ENCODE measurements around the gene RAB34.
"Not testable (repeated sequence)": the region's sequence is repeated elsewhere in the genome, so short reads cannot be mapped to it uniquely, and the experiment has no call there.

Gene RAB34

DNA sequence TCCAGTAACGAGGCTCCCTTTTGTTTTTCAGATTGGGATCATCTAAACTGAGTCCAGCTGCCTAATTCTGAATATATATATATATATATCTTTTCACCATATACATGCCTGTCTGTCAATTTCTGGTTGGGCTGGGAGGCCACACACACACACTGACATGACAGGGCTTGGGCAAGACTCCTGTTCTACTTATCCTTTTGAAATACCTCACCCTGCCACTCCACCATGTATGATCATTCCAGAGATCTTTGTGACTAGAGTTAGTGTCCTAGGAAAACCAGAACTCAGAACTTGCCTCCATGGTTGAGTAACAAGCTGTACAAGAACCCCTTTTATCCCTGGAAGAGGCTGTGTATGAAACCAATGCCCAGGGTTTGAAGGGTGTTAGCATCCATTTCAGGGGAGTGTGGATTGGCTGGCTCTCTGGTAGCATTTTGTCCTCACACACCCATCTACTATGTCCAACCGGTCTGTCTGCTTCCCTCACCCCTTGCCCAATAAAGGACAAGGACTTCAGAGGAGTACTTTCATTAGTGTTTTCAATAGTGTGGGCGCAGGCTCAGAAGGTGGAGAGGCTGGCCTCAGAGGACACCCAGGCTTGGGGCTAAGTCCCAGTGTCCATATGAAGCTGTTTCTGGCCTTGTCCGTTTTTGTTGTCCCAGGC is 6.3 kb upstream of the RAB34 start:
- peaks cover 10 to 48% of the 10 kb centered on the region in 2 donors for H3K4me1 ChIP-seq (ENCODE audit: control insufficient read depth in 1 of 2, insufficient read depth in 2 of 2, low read length in 2 of 2)
- not testable (repeated sequence) for H3K27ac ChIP-seq (ENCODE audit: low read length); H3K4me3 ChIP-seq (ENCODE audit: low read depth in 1 of 2, low read length in 2 of 2)

DNA sequence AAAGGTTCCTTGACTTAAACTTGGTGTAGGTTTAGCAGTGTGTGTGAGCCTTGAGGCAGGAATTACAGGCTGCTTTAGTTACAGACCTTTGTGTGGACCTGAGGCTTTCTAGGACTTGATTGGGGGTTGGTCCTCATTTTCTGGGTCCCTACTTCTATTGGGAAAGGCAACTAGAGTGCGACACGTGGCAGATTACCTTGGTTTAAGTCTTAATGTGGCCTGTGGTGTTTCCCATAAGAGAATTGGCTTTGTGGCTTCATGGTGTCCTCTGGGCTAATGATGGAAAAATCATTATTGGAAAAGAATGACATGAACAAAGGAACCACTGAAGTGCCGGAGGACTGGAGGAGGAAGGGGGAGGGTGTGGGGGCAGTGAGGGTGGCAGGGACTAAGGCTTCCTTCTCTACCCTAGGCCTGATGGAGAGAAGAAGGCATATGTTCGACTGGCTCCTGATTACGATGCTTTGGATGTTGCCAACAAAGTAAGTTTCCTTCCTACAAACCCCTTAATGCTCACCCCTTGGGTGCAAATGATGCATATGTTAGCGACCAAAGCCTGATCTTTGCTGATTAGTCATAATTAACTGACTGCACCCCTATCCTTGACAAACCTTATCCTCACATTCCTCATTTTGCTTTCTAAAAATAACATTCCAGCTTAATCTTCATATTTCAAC is 5.6 kb upstream of the RAB34 start:
- peaks cover 14 to 52% of the 10 kb centered on the region in 2 donors for H3K4me1 ChIP-seq (ENCODE audit: control insufficient read depth in 1 of 2, insufficient read depth in 2 of 2, low read length in 2 of 2)
- no peak overlapping the region for H3K27ac ChIP-seq (ENCODE audit: low read length)

More for the DNA sequence above, 6.3 kb upstream of the RAB34 start:
- not testable (repeated sequence) for H3K27me3 ChIP-seq (ENCODE audit: low read depth, low read length); H3K9me3 ChIP-seq (ENCODE audit: control insufficient read depth in 1 of 2, low read length in 2 of 2)
- H3K36me3 ChIP-seq (ENCODE audit: control insufficient read depth in 1 of 2, insufficient read depth in 2 of 2, low read length in 2 of 2): peaks cover 32 to 39% of the 10 kb centered on the region in 2 donors

GRCh38 chr17:28722417-28723158 is 4.9 kb upstream of the RAB34 start:
- no peak overlapping the region for H3K4me3 ChIP-seq (ENCODE audit: low read depth in 1 of 2, low read length in 2 of 2)
- peaks cover 31 to 32% of the 10 kb centered on the region in 2 donors for H3K36me3 ChIP-seq (ENCODE audit: control insufficient read depth in 1 of 2, insufficient read depth in 2 of 2, low read length in 2 of 2)
- no peaks in the 10 kb centered on the region for H3K9me3 ChIP-seq (ENCODE audit: control insufficient read depth in 1 of 2, low read length in 2 of 2)
- no peaks in the 10 kb centered on the region for H3K27me3 ChIP-seq (ENCODE audit: low read depth, low read length)
- peaks cover 15 to 56% of the 10 kb centered on the region in 2 donors for H3K4me1 ChIP-seq (ENCODE audit: control insufficient read depth in 1 of 2, insufficient read depth in 2 of 2, low read length in 2 of 2)
- H3K27ac ChIP-seq (ENCODE audit: low read length): no peak overlapping the region

More for the DNA sequence above, 5.6 kb upstream of the RAB34 start:
- Histone ChIP-seq H3K36me3 (ENCODE audit: control insufficient read depth in 1 of 2, insufficient read depth in 2 of 2, low read length in 2 of 2) (peaks cover 32 to 34% of the 10 kb centered on the region in 2 donors), H3K4me3 (ENCODE audit: low read depth in 1 of 2, low read length in 2 of 2) (no peak overlapping the region), H3K9me3 (ENCODE audit: control insufficient read depth in 1 of 2, low read length in 2 of 2) (no peaks in the 10 kb centered on the region), H3K27me3 (ENCODE audit: low read depth, low read length) (no peaks in the 10 kb centered on the region)

- Histone ChIP-seq H3K4me3 (ENCODE audit: low read depth in 1 of 2, low read length in 2 of 2) (peak overlapping the region; percentile 78 to 80), H3K4me1 (ENCODE audit: control insufficient read depth in 1 of 2, insufficient read depth in 2 of 2, low read length in 2 of 2) (peaks cover 18 to 55% of the 10 kb centered on the region in 2 donors), H3K27ac (ENCODE audit: low read length) (peak overlapping the region; percentile 70), H3K36me3 (ENCODE audit: control insufficient read depth in 1 of 2, insufficient read depth in 2 of 2, low read length in 2 of 2) (peaks cover 31 to 32% of the 10 kb centered on the region in 2 donors)
- not testable (repeated sequence) for H3K27me3 ChIP-seq (ENCODE audit: low read depth, low read length); H3K9me3 ChIP-seq (ENCODE audit: control insufficient read depth in 1 of 2, low read length in 2 of 2)
Measured at GRCh38 chr17:28720997-28721329, 3.3 kb upstream of the RAB34 start.

- Histone ChIP-seq H3K9me3 (ENCODE audit: control insufficient read depth in 1 of 2, low read length in 2 of 2) (no peaks in the 10 kb centered on the region), H3K27ac (ENCODE audit: low read length) (peak overlapping the region; percentile 70), H3K4me3 (ENCODE audit: low read depth in 1 of 2, low read length in 2 of 2) (peak overlapping the region; percentile 78 to 80), H3K27me3 (ENCODE audit: low read depth, low read length) (no peaks in the 10 kb centered on the region), H3K36me3 (ENCODE audit: control insufficient read depth in 1 of 2, insufficient read depth in 2 of 2, low read length in 2 of 2) (peaks cover 31 to 32% of the 10 kb centered on the region in 2 donors), H3K4me1 (ENCODE audit: control insufficient read depth in 1 of 2, insufficient read depth in 2 of 2, low read length in 2 of 2) (peaks cover 18 to 54% of the 10 kb centered on the region in 2 donors)
Measured at GRCh38 chr17:28720247-28720996, 2.8 kb upstream of the RAB34 start.

GRCh38 chr17:28719021-28719433 is 1.4 kb upstream of the RAB34 start:
- peaks cover 18 to 48% of the 10 kb centered on the region in 2 donors for H3K4me1 ChIP-seq (ENCODE audit: control insufficient read depth in 1 of 2, insufficient read depth in 2 of 2, low read length in 2 of 2)
- H3K9me3 ChIP-seq (ENCODE audit: control insufficient read depth in 1 of 2, low read length in 2 of 2): no peaks in the 10 kb centered on the region
- H3K27ac ChIP-seq (ENCODE audit: low read length): peak overlapping the region; percentile 70
- peak overlapping the region; percentile 78 to 80 for H3K4me3 ChIP-seq (ENCODE audit: low read depth in 1 of 2, low read length in 2 of 2)
- no peaks in the 10 kb centered on the region for H3K27me3 ChIP-seq (ENCODE audit: low read depth, low read length)
- peaks cover 22 to 33% of the 10 kb centered on the region in 2 donors for H3K36me3 ChIP-seq (ENCODE audit: control insufficient read depth in 1 of 2, insufficient read depth in 2 of 2, low read length in 2 of 2)

- H3K4me3 ChIP-seq (ENCODE audit: low read depth in 1 of 2, low read length in 2 of 2): peak overlapping the region; percentile 44 to 71
- peaks cover 18 to 33% of the 10 kb centered on the region in 2 donors for H3K36me3 ChIP-seq (ENCODE audit: control insufficient read depth in 1 of 2, insufficient read depth in 2 of 2, low read length in 2 of 2)
- H3K27ac ChIP-seq (ENCODE audit: low read length): peak overlapping the region; percentile 36
- H3K4me1 ChIP-seq (ENCODE audit: control insufficient read depth in 1 of 2, insufficient read depth in 2 of 2, low read length in 2 of 2): peaks cover 18 to 48% of the 10 kb centered on the region in 2 donors
- H3K27me3 ChIP-seq (ENCODE audit: low read depth, low read length): no peaks in the 10 kb centered on the region
- no peaks in the 10 kb centered on the region for H3K9me3 ChIP-seq (ENCODE audit: control insufficient read depth in 1 of 2, low read length in 2 of 2)
Measured at GRCh38 chr17:28718333-28719020, 809 bp upstream of the RAB34 start.

GRCh38 chr17:28716740-28717577 is 709 bp downstream of the RAB34 start:
- Histone ChIP-seq H3K27me3 (ENCODE audit: low read depth, low read length) (no peaks in the 10 kb centered on the region), H3K4me1 (ENCODE audit: control insufficient read depth in 1 of 2, insufficient read depth in 2 of 2, low read length in 2 of 2) (peaks cover 14 to 48% of the 10 kb centered on the region in 2 donors), H3K9me3 (ENCODE audit: control insufficient read depth in 1 of 2, low read length in 2 of 2) (no peaks in the 10 kb centered on the region), H3K27ac (ENCODE audit: low read length) (peak overlapping the region; percentile 72), H3K36me3 (ENCODE audit: control insufficient read depth in 1 of 2, insufficient read depth in 2 of 2, low read length in 2 of 2) (peaks cover 5 to 18% of the 10 kb centered on the region in 2 donors), H3K4me3 (ENCODE audit: low read depth in 1 of 2, low read length in 2 of 2) (peak overlapping the region; percentile 70 to 71)

DNA sequence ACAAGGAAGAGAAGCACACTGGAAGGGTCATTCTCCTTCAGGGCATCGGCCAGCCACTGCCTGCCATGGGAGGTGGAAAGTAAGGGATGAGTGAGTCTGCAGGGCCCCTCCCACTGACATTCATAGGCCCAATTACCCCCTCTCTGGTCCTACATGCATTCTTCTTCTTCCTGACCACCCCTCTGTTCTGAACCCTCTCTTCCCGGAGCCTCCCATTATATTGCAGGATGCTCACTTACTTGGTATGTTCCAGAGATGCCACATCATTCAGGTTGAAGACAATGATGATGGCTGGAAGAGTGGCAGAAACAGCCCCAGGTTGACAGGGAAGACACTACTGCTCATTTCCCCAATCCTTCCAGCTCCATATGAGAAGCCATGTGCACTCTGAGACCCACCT is 2.5 kb downstream of the RAB34 start:
- no peaks in the 10 kb centered on the region for H3K27me3 ChIP-seq (ENCODE audit: low read depth, low read length)
- no peaks in the 10 kb centered on the region for H3K9me3 ChIP-seq (ENCODE audit: control insufficient read depth in 1 of 2, low read length in 2 of 2)
- no peak overlapping the region for H3K27ac ChIP-seq (ENCODE audit: low read length)
- H3K4me3 ChIP-seq (ENCODE audit: low read depth in 1 of 2, low read length in 2 of 2): no peak overlapping the region
- peaks cover 9 to 40% of the 10 kb centered on the region in 2 donors for H3K4me1 ChIP-seq (ENCODE audit: control insufficient read depth in 1 of 2, insufficient read depth in 2 of 2, low read length in 2 of 2)
- peaks cover 0 to 18% of the 10 kb centered on the region in 2 donors for H3K36me3 ChIP-seq (ENCODE audit: control insufficient read depth in 1 of 2, insufficient read depth in 2 of 2, low read length in 2 of 2)

DNA sequence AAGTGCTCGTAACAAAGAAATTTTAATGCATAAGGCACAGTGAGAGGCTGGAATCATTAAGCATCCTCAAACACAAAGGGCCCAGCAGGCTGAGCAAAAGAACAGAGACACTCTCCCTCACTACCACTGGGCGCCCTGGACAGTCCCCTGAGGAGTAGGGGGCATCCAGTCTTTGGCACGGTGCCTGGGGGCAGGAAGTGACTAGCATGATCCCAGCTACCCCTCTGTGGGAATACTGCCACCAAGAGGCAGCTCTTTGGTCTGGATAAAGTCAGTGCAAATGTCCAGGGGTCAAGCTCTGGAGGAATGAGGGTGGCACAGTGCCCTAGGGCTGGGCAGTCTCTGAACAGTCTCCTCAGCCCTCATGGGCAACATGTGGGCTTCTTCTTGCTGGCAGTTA is 3.4 kb downstream of the RAB34 start:
- H3K27me3 ChIP-seq (ENCODE audit: low read depth, low read length): no peaks in the 10 kb centered on the region
- peaks cover 0 to 18% of the 10 kb centered on the region in 2 donors for H3K36me3 ChIP-seq (ENCODE audit: control insufficient read depth in 1 of 2, insufficient read depth in 2 of 2, low read length in 2 of 2)
- no peak overlapping the region for H3K27ac ChIP-seq (ENCODE audit: low read length)
- H3K4me1 ChIP-seq (ENCODE audit: control insufficient read depth in 1 of 2, insufficient read depth in 2 of 2, low read length in 2 of 2): peaks cover 9 to 46% of the 10 kb centered on the region in 2 donors
- H3K4me3 ChIP-seq (ENCODE audit: low read depth in 1 of 2, low read length in 2 of 2): no peak overlapping the region
- H3K9me3 ChIP-seq (ENCODE audit: control insufficient read depth in 1 of 2, low read length in 2 of 2): no peaks in the 10 kb centered on the region

All from muscle layer of duodenum (tissue), 2 donors.